Gastrocnemius medialis (tissue), 4 donors: Measurements from ENCODE around the gene ABCF1.

Experiments
- CTCF ChIP-seq, 5 experiments: fragments of 450-650 bp in 3 of 5; fragments of 200-600 bp in 2 of 5; sonication (generic) in 2 of 5; IDR thresholded peaks in 4 of 5; conservative IDR thresholded peaks in 1 of 5; 1 replicate in 4 of 5; 2 replicates in 1 of 5; pipeline ENCODE4 v1.5.1; 2016 to 2019; ENCODE audit warnings: antibody characterized with exemption in 5 of 5, mild to moderate bottlenecking in 3 of 5, moderate library complexity in 3 of 5
- POLR2A ChIP-seq, 2 donors: fragments of 450-650 bp; IDR thresholded peaks; one replicate each; pipeline ENCODE4 v1.6.1; 2017; ENCODE audit warnings: antibody characterized with exemption in 2 of 2, mild to moderate bottlenecking in 2 of 2, moderate library complexity in 2 of 2

DNA sequence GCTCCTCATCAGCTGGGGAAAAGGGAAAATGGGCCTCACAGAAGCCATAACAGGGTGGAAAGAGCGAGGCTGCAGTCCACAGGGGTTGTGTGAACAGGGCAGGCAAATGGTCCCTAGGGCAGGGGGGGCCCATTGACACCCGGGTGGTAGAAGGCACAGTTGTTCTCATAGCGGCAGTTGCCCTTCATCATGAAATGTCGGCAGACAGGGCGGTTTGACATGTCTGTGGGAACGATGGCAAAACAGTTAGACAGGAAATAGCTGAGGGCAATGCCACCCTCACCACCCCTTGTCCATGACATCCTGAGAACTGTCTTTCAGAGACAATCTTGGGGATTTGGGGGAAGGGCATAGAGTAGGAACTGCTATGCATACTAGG lies 30.2 kb downstream of the ABCF1 start:
- TF ChIP-seq CTCF (IDR thresholded peaks at IDR 0.05 in 4 of 5, conservative IDR thresholded peaks at IDR 0.05 in 1 of 5), result no peak
- no peak for TF ChIP-seq POLR2A (IDR thresholded peaks at IDR 0.05)
